ENCODE data around the gene ZMYND11.

DNA sequence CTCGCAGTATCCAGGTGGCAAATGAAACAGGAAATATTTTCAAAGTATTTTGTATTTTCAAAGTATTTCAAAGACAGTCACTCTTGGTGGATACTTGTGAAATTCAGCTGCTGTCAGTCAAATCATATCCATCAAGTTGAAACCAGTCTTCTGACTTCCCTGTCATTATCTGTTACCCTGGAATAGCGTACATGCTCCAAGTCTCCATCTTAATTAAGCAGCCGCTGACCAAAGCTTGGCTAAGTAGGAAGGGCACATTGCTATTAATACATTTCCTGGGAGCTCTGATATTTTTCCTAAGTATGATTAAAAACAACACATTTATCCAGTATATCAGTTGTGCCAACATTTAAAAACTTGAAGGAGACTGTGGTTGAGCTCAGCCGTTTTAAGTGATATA, 112.2 kb downstream of the ZMYND11 start:
- TF ChIP-seq POLR2A (IDR thresholded peaks at IDR 0.05) (no peak), CTCF (IDR thresholded peaks at IDR 0.05) (no peak)
